ENCODE results near the gene MS4A18. TPM values are rescaled to one million over a fixed set of nuclear protein-coding genes. Genes with fewer than 3 reads are reported as not detected.

Gene MS4A18
- total RNA-seq, 1 donor from 2014 or later: not detected

- no peak for DNase-seq
- intact Hi-C loops (cut with micrococcal nuclease): no loop called here
- ATAC-seq: no peak
These were observed 38.6 kb downstream of the MS4A18 start for GRCh38 chr11:60762851-60763691.

GRCh38 chr11:60763692-60764369, 39.3 kb downstream of the MS4A18 start:
- intact Hi-C loops (cut with micrococcal nuclease): no loop called here
- ATAC-seq (no peak), DNase-seq (no peak)

GRCh38 chr11:60764879-60765278, 40.4 kb downstream of the MS4A18 start:
- intact Hi-C loops (cut with micrococcal nuclease): no loop called here
- DNase-seq (no peak), ATAC-seq (no peak)

- no peak for DNase-seq
- intact Hi-C loops (cut with micrococcal nuclease): no loop called here
- no peak for ATAC-seq
These were observed 40.8 kb downstream of the MS4A18 start for GRCh38 chr11:60765355-60765754.

- intact Hi-C loops (cut with micrococcal nuclease): no loop called here
- no peak for ATAC-seq
- DNase-seq: no peak
These were observed 42.0 kb downstream of the MS4A18 start for GRCh38 chr11:60766547-60766946.

GRCh38 chr11:60767388-60767811, 42.9 kb downstream of the MS4A18 start:
- intact Hi-C loops (cut with micrococcal nuclease): no loop called here
- ATAC-seq (no peak), DNase-seq (no peak)

GRCh38 chr11:60768202-60768601, 43.7 kb downstream of the MS4A18 start:
- ATAC-seq (no peak), DNase-seq (no peak)
- intact Hi-C loops (cut with micrococcal nuclease): no loop called here

- ATAC-seq (no peak), DNase-seq (no peak)
- intact Hi-C loops (cut with micrococcal nuclease): no loop called here
These were observed 44.8 kb downstream of the MS4A18 start for GRCh38 chr11:60769273-60769672.

- intact Hi-C loops (cut with micrococcal nuclease): no loop called here
These were observed 45.3 kb downstream of the MS4A18 start for GRCh38 chr11:60769811-60770210.

GRCh38 chr11:60771146-60771545, 46.6 kb downstream of the MS4A18 start:
- no peak for ATAC-seq
- intact Hi-C loops (cut with micrococcal nuclease): no loop called here
- DNase-seq: no peak

More at GRCh38 chr11:60769811-60770210, 45.3 kb downstream of the MS4A18 start:
- ATAC-seq: no peak
- no peak for DNase-seq

GRCh38 chr11:60771879-60772525, 47.5 kb downstream of the MS4A18 start:
- intact Hi-C loops (cut with micrococcal nuclease): no loop called here
- ATAC-seq (no peak), DNase-seq (no peak)

GRCh38 chr11:60772666-60773065, 48.1 kb downstream of the MS4A18 start:
- intact Hi-C loops (cut with micrococcal nuclease): no loop called here
- DNase-seq: no peak
- no peak for ATAC-seq

- intact Hi-C loops (cut with micrococcal nuclease): loop anchor here (5.0 kb wide), 1 partner anchor 413 kb away; no protein-coding TSS in a partner anchor
- DNase-seq: no peak
- ATAC-seq: no peak
These were observed 50.2 kb downstream of the MS4A18 start for GRCh38 chr11:60774726-60775125.

GRCh38 chr11:60775420-60775961, 51.0 kb downstream of the MS4A18 start:
- intact Hi-C loops (cut with micrococcal nuclease): loop anchor here (5.0 kb wide), 1 partner anchor 412 kb away; no protein-coding TSS in a partner anchor
- ATAC-seq (peak; percentile 92), DNase-seq (peak; percentile 70)

- no peak for ATAC-seq
- DNase-seq: no peak
- intact Hi-C loops (cut with micrococcal nuclease): loop anchor here (5.0 kb wide), 1 partner anchor 411 kb away; no protein-coding TSS in a partner anchor
These were observed 51.6 kb downstream of the MS4A18 start for GRCh38 chr11:60776167-60776566.

- DNase-seq (no peak), ATAC-seq (no peak)
- intact Hi-C loops (cut with micrococcal nuclease): loop anchor here (5.0 kb wide), 1 partner anchor 410 kb away; no protein-coding TSS in a partner anchor
These were observed 52.6 kb downstream of the MS4A18 start for GRCh38 chr11:60777106-60777505.

- DNase-seq (peak; percentile 48), ATAC-seq (peak; percentile 15)
- intact Hi-C loops (cut with micrococcal nuclease): loop anchor here (5.0 kb wide), 1 partner anchor 410 kb away; no protein-coding TSS in a partner anchor
These were observed 53.1 kb downstream of the MS4A18 start for GRCh38 chr11:60777572-60777971.

GRCh38 chr11:60780065-60780464, 55.5 kb downstream of the MS4A18 start:
- intact Hi-C loops (cut with micrococcal nuclease): no loop called here
- no peak for DNase-seq

GRCh38 chr11:60780774-60781173, 56.3 kb downstream of the MS4A18 start:
- intact Hi-C loops (cut with micrococcal nuclease): no loop called here
- DNase-seq (no peak), ATAC-seq (no peak)

More at GRCh38 chr11:60780065-60780464, 55.5 kb downstream of the MS4A18 start:
- no peak for ATAC-seq
